ENCODE data around the gene SEZ6. TPM values are rescaled to one million over a fixed set of nuclear protein-coding genes. Genes with fewer than 3 reads are reported as not detected.

SEZ6 gene
- total RNA-seq, 3 donors from 2014 or later: not detected

GRCh38 chr17:29010586-29010985, 4.8 kb upstream of the SEZ6 start:
- Histone ChIP-seq H3K27me3 (peaks cover 5 to 32% of the 10 kb centered on the region in 2 donors), H3K4me1 (no peaks in the 10 kb centered on the region), H3K36me3 (no peaks in the 10 kb centered on the region), H3K9me3 (no peaks in the 10 kb centered on the region), H3K4me3 (no peak overlapping the region), H3K27ac (no peak overlapping the region)
- TF ChIP-seq CTCF (IDR thresholded peaks at IDR 0.05) (no peak), POLR2AphosphoS5 (IDR thresholded peaks at IDR 0.05) (no peak), POLR2A (IDR thresholded peaks at IDR 0.05) (no peak)
- intact Hi-C loops (cut with DNase I; ENCODE audit: low total_unique reads): no loop called here
- no peak for DNase-seq (ENCODE audit: low spot score in 2 of 2)

DNA sequence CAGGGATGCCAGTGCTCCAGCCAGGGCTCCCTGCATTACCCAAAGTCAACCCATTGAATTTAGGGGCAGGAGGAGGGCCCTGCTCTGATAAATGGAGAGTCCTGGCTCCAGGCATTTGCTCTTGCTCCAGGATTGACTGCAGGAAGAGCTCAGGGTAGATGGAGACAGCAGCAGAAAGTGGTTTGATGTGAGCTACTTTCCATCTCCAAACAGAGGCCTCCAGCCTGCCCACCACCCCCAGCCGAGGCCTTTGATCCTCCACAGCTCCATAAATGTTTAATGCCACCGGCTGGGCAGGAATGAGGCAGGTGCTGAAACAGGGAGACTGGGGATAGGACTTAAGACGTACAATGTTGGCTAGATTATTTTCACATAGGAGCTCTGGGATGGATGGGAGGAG, 4.3 kb upstream of the SEZ6 start:
- Histone ChIP-seq H3K4me3 (no peak overlapping the region), H3K9me3 (no peaks in the 10 kb centered on the region), H3K4me1 (no peaks in the 10 kb centered on the region), H3K27me3 (peaks cover 5 to 36% of the 10 kb centered on the region in 2 donors), H3K36me3 (no peaks in the 10 kb centered on the region), H3K27ac (no peak overlapping the region)
- no peak for DNase-seq (ENCODE audit: low spot score in 2 of 2)
- no peak for TF ChIP-seq CTCF (IDR thresholded peaks at IDR 0.05)
- TF ChIP-seq POLR2A (IDR thresholded peaks at IDR 0.05): no peak
- TF ChIP-seq POLR2AphosphoS5 (IDR thresholded peaks at IDR 0.05): no peak
- intact Hi-C loops (cut with DNase I; ENCODE audit: low total_unique reads): no loop called here

- intact Hi-C loops (cut with DNase I; ENCODE audit: low total_unique reads): no loop called here
- Histone ChIP-seq H3K4me3 (no peak overlapping the region), H3K9me3 (no peaks in the 10 kb centered on the region), H3K36me3 (no peaks in the 10 kb centered on the region), H3K4me1 (no peaks in the 10 kb centered on the region), H3K27ac (no peak overlapping the region), H3K27me3 (peaks cover 5 to 51% of the 10 kb centered on the region in 2 donors)
- no peak for DNase-seq (ENCODE audit: low spot score in 2 of 2)
- TF ChIP-seq POLR2AphosphoS5 (IDR thresholded peaks at IDR 0.05) (no peak), POLR2A (IDR thresholded peaks at IDR 0.05) (no peak), CTCF (IDR thresholded peaks at IDR 0.05) (no peak)
Measured at GRCh38 chr17:29008591-29008990, 2.8 kb upstream of the SEZ6 start.

DNA sequence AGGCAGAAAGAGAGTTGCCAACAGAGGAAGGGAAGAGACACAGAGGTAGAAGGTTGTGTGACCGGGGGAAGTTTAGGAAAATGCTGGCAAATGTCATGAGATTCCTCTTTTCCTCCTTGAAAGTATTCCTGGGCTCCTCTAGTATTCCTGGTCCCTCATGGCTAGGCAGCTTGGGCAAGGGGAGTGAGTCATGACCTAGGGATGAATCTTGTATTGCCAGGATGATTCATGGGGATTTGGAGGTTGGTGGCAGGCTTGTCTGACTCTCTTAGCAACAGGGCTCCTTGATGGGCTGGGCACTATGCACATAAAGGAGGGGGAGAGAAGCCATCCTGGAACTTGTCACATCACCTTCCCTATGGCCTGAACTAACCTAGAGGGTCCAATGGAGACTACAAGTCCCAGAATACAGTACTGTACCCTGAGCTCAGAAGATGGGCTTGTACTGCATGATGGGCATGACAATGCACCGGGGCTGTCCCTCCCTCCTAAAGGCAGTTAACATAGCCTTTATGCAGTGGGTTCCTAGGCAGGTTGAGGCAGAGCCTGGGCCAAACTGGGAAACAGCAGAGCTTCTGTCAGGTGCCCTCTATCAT, 2.1 kb upstream of the SEZ6 start:
- no peak overlapping the region for H3K27ac ChIP-seq
- peaks cover 5 to 58% of the 10 kb centered on the region in 2 donors for H3K27me3 ChIP-seq
- no peaks in the 10 kb centered on the region for H3K9me3 ChIP-seq
- no peak for DNase-seq (ENCODE audit: low spot score in 2 of 2)
- TF ChIP-seq CTCF (IDR thresholded peaks at IDR 0.05) (no peak), POLR2AphosphoS5 (IDR thresholded peaks at IDR 0.05) (no peak), POLR2A (IDR thresholded peaks at IDR 0.05) (no peak)
- intact Hi-C loops (cut with DNase I; ENCODE audit: low total_unique reads): no loop called here
- H3K4me1 ChIP-seq: no peaks in the 10 kb centered on the region
- no peaks in the 10 kb centered on the region for H3K36me3 ChIP-seq
- H3K4me3 ChIP-seq: no peak overlapping the region

DNA sequence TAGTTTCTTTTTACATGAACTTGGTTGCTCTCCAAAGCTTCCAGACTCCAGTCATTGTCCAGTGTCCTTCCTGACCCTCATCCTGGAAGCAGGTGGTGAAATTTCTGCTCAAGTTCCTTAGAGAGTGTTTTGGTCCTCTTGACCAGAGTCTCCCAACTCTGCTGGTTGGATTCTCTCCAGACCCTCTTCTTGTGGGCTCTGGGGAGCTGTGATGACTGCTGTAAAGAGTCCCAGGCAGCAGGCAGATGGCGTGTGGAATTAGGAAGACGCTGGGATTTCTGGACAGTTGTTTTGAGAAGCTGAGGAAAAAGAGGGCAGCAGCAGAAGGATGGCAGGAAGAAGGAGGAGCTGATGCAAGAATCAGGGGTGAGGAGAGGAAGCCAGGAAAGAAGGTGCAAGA, 1.6 kb upstream of the SEZ6 start:
- Histone ChIP-seq H3K4me3 (no peak overlapping the region), H3K36me3 (no peaks in the 10 kb centered on the region), H3K27me3 (peaks cover 5 to 58% of the 10 kb centered on the region in 2 donors), H3K27ac (no peak overlapping the region), H3K4me1 (no peaks in the 10 kb centered on the region), H3K9me3 (no peaks in the 10 kb centered on the region)
- intact Hi-C loops (cut with DNase I; ENCODE audit: low total_unique reads): no loop called here
- DNase-seq (ENCODE audit: low spot score in 2 of 2): no peak
- no peak for TF ChIP-seq POLR2AphosphoS5 (IDR thresholded peaks at IDR 0.05)
- no peak for TF ChIP-seq CTCF (IDR thresholded peaks at IDR 0.05)
- no peak for TF ChIP-seq POLR2A (IDR thresholded peaks at IDR 0.05)

Measured in breast epithelium (tissue), 4 donors.